Measurements from ENCODE around the gene ATN1. TPM values are rescaled to one million over a fixed set of nuclear protein-coding genes. Genes with fewer than 3 reads are reported as not detected.

Gene ATN1
- total RNA-seq, 2 experiments from 2014 or later: 33.9 to 34.6 TPM

GRCh38 chr12:6962285-6963015 is 34.7 kb downstream of the ATN1 start:
- CTCF ChIA-PET: interaction anchor here (1.7 to 12.2 kb wide), 6 partner anchors 14 to 93 kb away, joined by 5 to 465 read pairs (median 10); partner anchors contain the start of genes C12orf57, PTPN6, RNU7-1 and SPSB2
- no peaks in the 10 kb centered on the region for H3K27me3 Mint-ChIP-seq
- peak overlapping the region; percentile 74 for H3K4me3 Mint-ChIP-seq
- no peaks in the 10 kb centered on the region for H3K9me3 Mint-ChIP-seq
- no peak for DNase-seq
- POLR2A ChIA-PET: interaction anchor here (1.0 to 13.2 kb wide), 14 partner anchors 8 to 210 kb away, joined by 3 to 1188 read pairs (median 13); partner anchors contain the start of genes ATN1, C12orf57, C1RL and CDCA3
- peaks cover 85% of the 10 kb centered on the region for H3K4me1 Mint-ChIP-seq
- peak overlapping the region; percentile 99 for H3K27ac Mint-ChIP-seq
- H3K36me3 Mint-ChIP-seq (ENCODE audit: low read depth): peaks cover 66% of the 10 kb centered on the region

GRCh38 chr12:6963016-6963731 is 35.4 kb downstream of the ATN1 start:
- no peaks in the 10 kb centered on the region for H3K27me3 Mint-ChIP-seq
- H3K4me1 Mint-ChIP-seq: peaks cover 84% of the 10 kb centered on the region

GRCh38 chr12:6963791-6964413 is 36.1 kb downstream of the ATN1 start:
- Mint-ChIP-seq H3K4me3 (no peak overlapping the region), H3K4me1 (peaks cover 84% of the 10 kb centered on the region)
- DNase-seq: no peak

More at GRCh38 chr12:6963016-6963731, 35.4 kb downstream of the ATN1 start:
- Mint-ChIP-seq H3K27ac (peak overlapping the region; percentile 65), H3K4me3 (no peak overlapping the region), H3K9me3 (no peaks in the 10 kb centered on the region), H3K36me3 (ENCODE audit: low read depth) (peaks cover 65% of the 10 kb centered on the region)
- ChIA-PET POLR2A (interaction anchor here (1.4 to 13.2 kb wide), 7 partner anchors 15 to 112 kb away, joined by 3 to 1188 read pairs (median 5); partner anchors contain the start of genes C12orf57, CDCA3, ENO2 and PTPN6), CTCF (interaction anchor here (2.0 to 12.2 kb wide), 5 partner anchors 15 to 150 kb away, joined by 7 to 465 read pairs (median 12); partner anchors contain the start of genes C12orf57, PTPN6 and RNU7-1)
- DNase-seq: no peak

GRCh38 chr12:6964605-6965025 is 36.9 kb downstream of the ATN1 start:
- Mint-ChIP-seq H3K36me3 (ENCODE audit: low read depth) (peaks cover 64% of the 10 kb centered on the region), H3K27ac (peak overlapping the region; percentile 83), H3K27me3 (no peaks in the 10 kb centered on the region), H3K4me1 (peaks cover 83% of the 10 kb centered on the region), H3K4me3 (no peak overlapping the region), H3K9me3 (no peaks in the 10 kb centered on the region)
- DNase-seq: no peak
- ChIA-PET CTCF (interaction anchor here (0.9 to 12.2 kb wide), 14 partner anchors 10 to 499 kb away, joined by 3 to 465 read pairs (median 4); partner anchors contain the start of genes C12orf57, C1RL, LRRC23 and PTPN6), POLR2A (interaction anchor here (0.9 to 13.2 kb wide), 17 partner anchors 10 to 144 kb away, joined by 3 to 1188 read pairs (median 4); partner anchors contain the start of genes ATN1, C12orf57, CDCA3 and LPCAT3)

More at GRCh38 chr12:6963791-6964413, 36.1 kb downstream of the ATN1 start:
- Mint-ChIP-seq H3K9me3 (no peaks in the 10 kb centered on the region), H3K27me3 (no peaks in the 10 kb centered on the region), H3K36me3 (ENCODE audit: low read depth) (peaks cover 65% of the 10 kb centered on the region), H3K27ac (peak overlapping the region; percentile 83)
- ChIA-PET CTCF (interaction anchor here (0.9 to 12.2 kb wide), 11 partner anchors 16 to 149 kb away, joined by 3 to 465 read pairs (median 6); partner anchors contain the start of genes C12orf57, C1RL, LRRC23 and PTPN6), POLR2A (interaction anchor here (0.9 to 13.2 kb wide), 15 partner anchors 10 to 144 kb away, joined by 3 to 1188 read pairs (median 4); partner anchors contain the start of genes ATN1, C12orf57, CDCA3 and LPCAT3)

- Mint-ChIP-seq H3K27me3 (no peaks in the 10 kb centered on the region), H3K4me3 (no peak overlapping the region), H3K27ac (peak overlapping the region; percentile 83), H3K36me3 (ENCODE audit: low read depth) (peaks cover 64% of the 10 kb centered on the region), H3K9me3 (no peaks in the 10 kb centered on the region), H3K4me1 (peaks cover 79% of the 10 kb centered on the region)
- ChIA-PET CTCF (interaction anchor here (0.9 to 12.2 kb wide), 14 partner anchors 10 to 500 kb away, joined by 3 to 465 read pairs (median 4); partner anchors contain the start of genes C12orf57, C1RL, LRRC23 and PTPN6), POLR2A (interaction anchor here (1.0 to 13.2 kb wide), 17 partner anchors 9 to 143 kb away, joined by 3 to 1188 read pairs (median 4); partner anchors contain the start of genes ATN1, C12orf57, CDCA3 and LPCAT3)
- DNase-seq: peak; percentile 89
Observed at GRCh38 chr12:6965026-6965661, 37.4 kb downstream of the ATN1 start.

GRCh38 chr12:6965714-6966113 is 38.0 kb downstream of the ATN1 start:
- POLR2A ChIA-PET: interaction anchor here (1.3 to 13.2 kb wide), 4 partner anchors 11 to 41 kb away, joined by 3 to 1188 read pairs (median 4); partner anchors contain the start of genes C12orf57, PTPN6 and RNU7-1
- no peaks in the 10 kb centered on the region for H3K27me3 Mint-ChIP-seq
- no peaks in the 10 kb centered on the region for H3K9me3 Mint-ChIP-seq
- H3K4me1 Mint-ChIP-seq: peaks cover 74% of the 10 kb centered on the region
- CTCF ChIA-PET: interaction anchor here (1.1 to 12.2 kb wide), 6 partner anchors 18 to 146 kb away, joined by 3 to 465 read pairs (median 5); partner anchors contain the start of genes C12orf57, C1RL, PTPN6 and RNU7-1
- H3K27ac Mint-ChIP-seq: peak overlapping the region; percentile 83
- no peak for DNase-seq
- no peak overlapping the region for H3K4me3 Mint-ChIP-seq
- H3K36me3 Mint-ChIP-seq (ENCODE audit: low read depth): peaks cover 62% of the 10 kb centered on the region

- Mint-ChIP-seq H3K27ac (peak overlapping the region; percentile 63), H3K4me1 (peaks cover 71% of the 10 kb centered on the region), H3K9me3 (no peaks in the 10 kb centered on the region), H3K27me3 (no peaks in the 10 kb centered on the region), H3K36me3 (ENCODE audit: low read depth) (peaks cover 58% of the 10 kb centered on the region), H3K4me3 (no peak overlapping the region)
- POLR2A ChIA-PET: interaction anchor here (1.3 to 13.2 kb wide), 4 partner anchors 12 to 41 kb away, joined by 3 to 1188 read pairs (median 4); partner anchors contain the start of genes C12orf57, PTPN6 and RNU7-1
- DNase-seq: no peak
- CTCF ChIA-PET: interaction anchor here (1.1 to 12.2 kb wide), 5 partner anchors 18 to 145 kb away, joined by 3 to 465 read pairs (median 4); partner anchors contain the start of genes C12orf57, PTPN6, RNU7-1 and SPSB2
Observed at GRCh38 chr12:6966351-6966750, 38.6 kb downstream of the ATN1 start.

- CTCF ChIA-PET: interaction anchor here (0.5 to 2.7 kb wide), 8 partner anchors 8 to 145 kb away, joined by 3 to 42 read pairs (median 6); partner anchors contain the start of genes C12orf57, C1RL, PTPN6 and RNU7-1
- H3K36me3 Mint-ChIP-seq (ENCODE audit: low read depth): peaks cover 57% of the 10 kb centered on the region
- H3K27ac Mint-ChIP-seq: peak overlapping the region; percentile 40
- no peaks in the 10 kb centered on the region for H3K27me3 Mint-ChIP-seq
- no peak overlapping the region for H3K4me3 Mint-ChIP-seq
- H3K4me1 Mint-ChIP-seq: peaks cover 71% of the 10 kb centered on the region
- H3K9me3 Mint-ChIP-seq: no peaks in the 10 kb centered on the region
- DNase-seq: no peak
- POLR2A ChIA-PET: interaction anchor here (2.0 to 4.2 kb wide), 6 partner anchors 10 to 140 kb away, joined by 7 to 118 read pairs (median 24); partner anchors contain the start of genes C12orf57, PTPN6 and RNU7-1
Observed at GRCh38 chr12:6967651-6968100, 39.9 kb downstream of the ATN1 start.

- no peak for DNase-seq
- H3K36me3 Mint-ChIP-seq (ENCODE audit: low read depth): peaks cover 61% of the 10 kb centered on the region
- CTCF ChIA-PET: interaction anchor here (0.9 to 2.7 kb wide), 11 partner anchors 9 to 144 kb away, joined by 3 to 42 read pairs (median 7); partner anchors contain the start of genes C12orf57, C1RL, PTPN6 and RNU7-1
- no peaks in the 10 kb centered on the region for H3K9me3 Mint-ChIP-seq
- peaks cover 73% of the 10 kb centered on the region for H3K4me1 Mint-ChIP-seq
- POLR2A ChIA-PET: interaction anchor here (1.0 to 4.2 kb wide), 10 partner anchors 11 to 179 kb away, joined by 3 to 118 read pairs (median 12); partner anchors contain the start of genes C12orf57, CD4, LPCAT3 and PTPN6
- peak overlapping the region; percentile 100 for H3K4me3 Mint-ChIP-seq
- peak overlapping the region; percentile 100 for H3K27ac Mint-ChIP-seq
- H3K27me3 Mint-ChIP-seq: no peaks in the 10 kb centered on the region
Observed at GRCh38 chr12:6968426-6968825, 40.7 kb downstream of the ATN1 start.

GRCh38 chr12:6970096-6970527 is 42.4 kb downstream of the ATN1 start:
- CTCF ChIA-PET: interaction anchor here (0.8 to 2.7 kb wide), 4 partner anchors 9 to 32 kb away, joined by 3 to 11 read pairs (median 7); partner anchors contain the start of gene PTPN6
- no peak for DNase-seq
- peaks cover 70% of the 10 kb centered on the region for H3K36me3 Mint-ChIP-seq (ENCODE audit: low read depth)
- peak overlapping the region; percentile 100 for H3K27ac Mint-ChIP-seq
- H3K4me1 Mint-ChIP-seq: peaks cover 70% of the 10 kb centered on the region
- H3K9me3 Mint-ChIP-seq: no peaks in the 10 kb centered on the region
- H3K4me3 Mint-ChIP-seq: peak overlapping the region; percentile 100
- POLR2A ChIA-PET: interaction anchor here (0.8 to 4.2 kb wide), 10 partner anchors 9 to 138 kb away, joined by 3 to 118 read pairs (median 6); partner anchors contain the start of genes C12orf57, PTPN6 and RNU7-1
- no peaks in the 10 kb centered on the region for H3K27me3 Mint-ChIP-seq

All from activated CD4-positive, alpha-beta memory T cell treated with anti-CD3 and anti-CD28 coated beads, Interleukin-2, amount 10 ng/mL, durations not matched to agents 7 days and 5 days (primary cell).